ENCODE measurements around the gene PBRM1. TPM values are rescaled to one million over a fixed set of nuclear protein-coding genes. Genes with fewer than 3 reads are reported as not detected.

Gene PBRM1
- total RNA-seq (2021) (35.2 and 42.8 TPM in 2 replicates), Bru-seq, nascent RNA (percentile 78 among the genes with signal in this experiment), BruChase-seq, experiment 1, labeled RNA remaining after a 2-hour chase (percentile 73 among the genes with signal in this experiment), BruChase-seq, experiment 2, labeled RNA remaining after a 6-hour chase (percentile 80 among the genes with signal in this experiment)
- long read RNA-seq, partial matches to known transcripts: 13 of 31 reads
- long read RNA-seq, other reads (novel, unspliced or antisense): 18 of 31 reads

DNA sequence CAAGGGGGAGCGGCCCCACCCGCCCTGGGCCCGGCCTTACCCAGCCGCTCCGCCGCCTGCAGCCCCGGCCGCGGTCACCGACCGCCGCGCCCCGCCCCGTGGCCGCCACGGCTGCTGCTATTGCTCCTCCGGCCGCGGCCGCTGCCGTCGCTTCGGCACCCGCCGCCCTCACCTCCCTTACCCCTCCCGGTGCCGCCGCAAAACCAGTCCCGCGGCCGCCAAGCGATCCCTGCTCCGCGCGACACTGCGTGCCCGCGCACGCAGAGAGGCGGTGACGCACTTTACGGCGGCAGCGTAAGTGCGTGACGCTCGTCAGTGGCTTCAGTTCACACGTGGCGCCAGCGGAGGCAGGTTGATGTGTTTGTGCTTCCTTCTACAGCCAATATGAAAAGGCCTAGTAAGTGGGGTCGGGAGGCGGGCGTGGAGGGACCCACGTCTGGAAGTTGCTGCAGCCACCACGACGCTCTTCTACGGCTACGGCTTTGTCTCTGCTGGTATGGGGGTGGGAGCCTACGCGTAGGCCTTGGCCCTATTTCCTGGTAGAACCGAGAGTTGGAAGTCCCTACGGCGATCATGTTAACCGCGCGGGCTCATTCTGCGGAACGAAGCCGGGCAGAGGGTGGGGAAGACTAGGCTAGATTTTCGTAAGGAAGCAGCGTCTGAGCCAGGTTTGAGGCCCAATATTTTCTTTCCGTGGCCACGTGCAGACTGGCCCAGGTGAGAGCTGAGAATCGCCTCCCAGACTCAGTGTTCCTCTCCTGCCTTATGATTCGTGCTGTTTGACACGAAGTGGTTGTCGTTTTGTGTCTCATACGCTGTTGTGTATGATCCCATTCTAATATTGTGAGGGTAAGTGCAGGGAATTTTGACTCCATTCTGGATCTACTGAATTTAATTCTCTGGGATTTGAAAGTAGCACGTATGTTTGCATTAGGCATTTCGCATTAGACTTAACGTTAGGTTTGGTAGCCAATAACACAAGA is at the start of gene PBRM1, which contains the start of gene GNL3:
Gene PBRM1 (minus strand): TSS at position 205 of the 983 bp plus-strand sequence.
Gene GNL3 (plus strand): TSS at position 324 of the 983 bp plus-strand sequence. CDS start 61 bp downstream, at position 385.
- H3K79me2 ChIP-seq (ENCODE audit: low read depth): peaks cover 88% of the 10 kb centered on the region
- ChIA-PET POLR2A (ENCODE audit: unreplicated experiment) (interaction anchor here (0.5 to 0.6 kb wide), 3 partner anchors 10 to 49 kb away, joined by 3 to 8 read pairs (median 8); no protein-coding TSS in a partner anchor), CTCF (interaction anchor here (0.6 kb wide), 1 partner anchor 297 kb away, joined by 5 read pairs; no protein-coding TSS in a partner anchor)
- TSS peak; percentile 43 for BruUV-seq (replicated peaks)
- peak; percentile 84 to 91 for DNase-seq
- intact Hi-C loops (cut with micrococcal nuclease; ENCODE audit: unreplicated experiment): no loop called here
- H3K9me2 ChIP-seq (ENCODE audit: insufficient read depth): no peaks in the 10 kb centered on the region
- peak within 1 kb of the TSS; percentile 72 for H2AFZ ChIP-seq
- TF ChIP-seq, protein P1, sequence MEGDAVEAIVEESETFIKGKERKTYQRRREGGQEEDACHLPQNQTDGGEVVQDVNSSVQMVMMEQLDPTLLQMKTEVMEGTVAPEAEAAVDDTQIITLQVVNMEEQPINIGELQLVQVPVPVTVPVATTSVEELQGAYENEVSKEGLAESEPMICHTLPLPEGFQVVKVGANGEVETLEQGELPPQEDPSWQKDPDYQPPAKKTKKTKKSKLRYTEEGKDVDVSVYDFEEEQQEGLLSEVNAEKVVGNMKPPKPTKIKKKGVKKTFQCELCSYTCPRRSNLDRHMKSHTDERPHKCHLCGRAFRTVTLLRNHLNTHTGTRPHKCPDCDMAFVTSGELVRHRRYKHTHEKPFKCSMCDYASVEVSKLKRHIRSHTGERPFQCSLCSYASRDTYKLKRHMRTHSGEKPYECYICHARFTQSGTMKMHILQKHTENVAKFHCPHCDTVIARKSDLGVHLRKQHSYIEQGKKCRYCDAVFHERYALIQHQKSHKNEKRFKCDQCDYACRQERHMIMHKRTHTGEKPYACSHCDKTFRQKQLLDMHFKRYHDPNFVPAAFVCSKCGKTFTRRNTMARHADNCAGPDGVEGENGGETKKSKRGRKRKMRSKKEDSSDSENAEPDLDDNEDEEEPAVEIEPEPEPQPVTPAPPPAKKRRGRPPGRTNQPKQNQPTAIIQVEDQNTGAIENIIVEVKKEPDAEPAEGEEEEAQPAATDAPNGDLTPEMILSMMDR (conservative IDR thresholded peaks at IDR 0.05): no peak
- TF ChIP-seq EZH2 (IDR thresholded peaks at IDR 0.05; ENCODE audit: low read depth): no peak
- H3K4me3 ChIP-seq: peak within 1 kb of the TSS; percentile 96
- peak within 1 kb of the TSS; percentile 100 for H3K4me2 ChIP-seq
- peaks cover 58% of the 10 kb centered on the region for H3F3A ChIP-seq (ENCODE audit: insufficient read depth, low read depth)
- peaks cover 49% of the 10 kb centered on the region for H3K36me3 ChIP-seq (ENCODE audit: low read depth)
- peak within 1 kb of the TSS; percentile 60 for H3K27ac ChIP-seq
- peaks cover 45% of the 10 kb centered on the region for H3K4me1 ChIP-seq (replicated peaks; ENCODE audit: insufficient read depth)
- no peaks in the 10 kb centered on the region for H3K27me3 ChIP-seq (ENCODE audit: insufficient read depth, low read depth)
- H3K9me3 ChIP-seq (ENCODE audit: insufficient read depth, low read depth): no peaks in the 10 kb centered on the region; the same call in 1 of the 2 replicates
- H4K20me1 ChIP-seq (ENCODE audit: insufficient read depth): peaks cover 34% of the 10 kb centered on the region

- Histone ChIP-seq H3K9me2 (ENCODE audit: insufficient read depth) (no peaks in the 10 kb centered on the region), H3K9me3 (ENCODE audit: insufficient read depth, low read depth) (peaks cover 10% of the 10 kb centered on the region), H3K4me3 (no peak overlapping the region), H4K20me1 (ENCODE audit: insufficient read depth) (no peaks in the 10 kb centered on the region), H2AFZ (no peak overlapping the region), H3K36me3 (ENCODE audit: low read depth) (peaks cover 30% of the 10 kb centered on the region), H3K27me3 (ENCODE audit: insufficient read depth, low read depth) (no peaks in the 10 kb centered on the region), H3K4me2 (no peak overlapping the region), H3K79me2 (ENCODE audit: low read depth) (no peaks in the 10 kb centered on the region), H3F3A (ENCODE audit: insufficient read depth, low read depth) (no peaks in the 10 kb centered on the region), H3K4me1 (replicated peaks; ENCODE audit: insufficient read depth) (no peaks in the 10 kb centered on the region), H3K27ac (no peak overlapping the region)
- DNase-seq: no peak
- POLR2A ChIA-PET (ENCODE audit: unreplicated experiment): no interaction called here
- CTCF ChIA-PET: no interaction called here
- TF ChIP-seq, protein P1 (conservative IDR thresholded peaks at IDR 0.05): no peak
- no peak for TF ChIP-seq EZH2 (IDR thresholded peaks at IDR 0.05; ENCODE audit: low read depth)
- intact Hi-C loops (cut with micrococcal nuclease; ENCODE audit: unreplicated experiment): no loop called here
- BruUV-seq (replicated peaks): no TSS peak
Measured at GRCh38 chr3:52733256-52733891, 47.7 kb upstream of the PBRM1 start.

- Histone ChIP-seq H3K27me3 (ENCODE audit: insufficient read depth, low read depth) (no peaks in the 10 kb centered on the region), H3K36me3 (ENCODE audit: low read depth) (peaks cover 39% of the 10 kb centered on the region), H3K79me2 (ENCODE audit: low read depth) (no peaks in the 10 kb centered on the region), H3K27ac (no peak overlapping the region), H2AFZ (no peak overlapping the region), H3K9me2 (ENCODE audit: insufficient read depth) (no peaks in the 10 kb centered on the region), H4K20me1 (ENCODE audit: insufficient read depth) (no peaks in the 10 kb centered on the region), H3K4me3 (no peak overlapping the region), H3K4me1 (replicated peaks; ENCODE audit: insufficient read depth) (no peaks in the 10 kb centered on the region), H3K4me2 (no peak overlapping the region), H3K9me3 (ENCODE audit: insufficient read depth, low read depth) (peaks cover 21% of the 10 kb centered on the region), H3F3A (ENCODE audit: insufficient read depth, low read depth) (no peaks in the 10 kb centered on the region)
- no TSS peak for BruUV-seq (replicated peaks)
- ChIA-PET CTCF (no interaction called here), POLR2A (ENCODE audit: unreplicated experiment) (no interaction called here)
- no peak for DNase-seq
- TF ChIP-seq EZH2 (IDR thresholded peaks at IDR 0.05; ENCODE audit: low read depth): no peak
- intact Hi-C loops (cut with micrococcal nuclease; ENCODE audit: unreplicated experiment): no loop called here
Measured at GRCh38 chr3:52731590-52731989, 45.9 kb upstream of the PBRM1 start.
